ENCODE data around the gene ITPRID2. TPM values are rescaled to one million over a fixed set of nuclear protein-coding genes. Genes with fewer than 3 reads are reported as not detected.
A peak's percentile ranks its signal among the peaks of the same experiment; 100 is the strongest.

The ITPRID2 gene
- 57.4 and 61.2 TPM in 2 replicates for total RNA-seq

DNA sequence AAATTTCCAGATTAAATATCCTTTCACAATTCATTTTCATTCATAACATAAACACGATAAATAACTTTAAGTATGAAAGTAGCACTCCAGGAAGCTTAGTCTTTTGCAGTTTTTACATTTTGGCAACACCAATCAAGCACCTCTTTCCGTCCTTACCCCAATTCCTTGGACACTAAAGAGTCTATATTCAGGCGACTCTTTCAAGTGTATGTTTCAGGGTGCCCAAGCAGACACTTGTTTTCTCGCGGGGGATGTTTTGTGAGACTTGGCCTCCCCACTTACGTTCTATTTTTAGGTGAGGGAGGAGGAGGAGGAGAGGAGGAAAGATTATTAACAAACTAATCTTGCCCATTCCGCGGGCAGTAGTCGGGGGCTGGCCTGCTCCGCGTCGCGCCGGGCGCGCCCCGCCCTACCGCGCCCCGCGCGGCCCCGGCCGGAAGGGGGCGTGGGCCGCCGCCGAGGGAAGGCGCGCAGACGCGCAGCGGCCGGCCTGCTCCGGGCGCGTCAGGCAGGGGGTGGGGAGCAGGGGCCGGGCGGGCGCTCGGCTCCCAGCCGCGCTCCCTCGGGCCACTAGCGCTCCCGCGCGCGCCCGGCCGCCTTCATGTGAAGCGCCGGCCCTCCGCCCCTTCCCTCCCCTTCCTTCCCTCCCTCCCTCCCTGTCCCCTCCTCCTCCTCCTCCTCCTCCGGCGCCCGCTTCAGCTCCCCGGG is at the start of gene ITPRID2:
Gene ITPRID2, plus strand, starts transcription at position 473 of the 708 bp plus-strand sequence. CDS start 337 bp downstream, outside the sequence.
- Mint-ChIP-seq H3K9me3 (no peaks in the 10 kb centered on the region), H3K36me3 (ENCODE audit: low read depth) (peaks cover 26% of the 10 kb centered on the region), H3K4me3 (ENCODE audit: low read depth) (peak within 1 kb of the TSS; percentile 90), H3K27ac (peak within 1 kb of the TSS; percentile 90), H3K27me3 (ENCODE audit: low read depth) (peaks cover 26% of the 10 kb centered on the region), H3K4me1 (ENCODE audit: low read depth) (peaks cover 24% of the 10 kb centered on the region)
- intact Hi-C loops (cut with micrococcal nuclease) = loop anchor here (1.0 to 10.0 kb wide), 3 partner anchors 100 to 911 kb away; partner anchors contain the start of gene UBE2E3
- peak; percentile 71 for DNase-seq (ENCODE audit: low spot score)

- no peak overlapping the region for H3K4me3 Mint-ChIP-seq (ENCODE audit: low read depth)
- intact Hi-C loops (cut with micrococcal nuclease) = no loop called here
- peaks cover 6% of the 10 kb centered on the region for H3K4me1 Mint-ChIP-seq (ENCODE audit: low read depth)
- DNase-seq (ENCODE audit: low spot score) = no peak
- no peaks in the 10 kb centered on the region for H3K36me3 Mint-ChIP-seq (ENCODE audit: low read depth)
- no peaks in the 10 kb centered on the region for H3K9me3 Mint-ChIP-seq
- peaks cover 32% of the 10 kb centered on the region for H3K27me3 Mint-ChIP-seq (ENCODE audit: low read depth)
- H3K27ac Mint-ChIP-seq = no peak overlapping the region
Measured at GRCh38 chr2:181844551-181845290, 46.8 kb upstream of the ITPRID2 start.

DNA sequence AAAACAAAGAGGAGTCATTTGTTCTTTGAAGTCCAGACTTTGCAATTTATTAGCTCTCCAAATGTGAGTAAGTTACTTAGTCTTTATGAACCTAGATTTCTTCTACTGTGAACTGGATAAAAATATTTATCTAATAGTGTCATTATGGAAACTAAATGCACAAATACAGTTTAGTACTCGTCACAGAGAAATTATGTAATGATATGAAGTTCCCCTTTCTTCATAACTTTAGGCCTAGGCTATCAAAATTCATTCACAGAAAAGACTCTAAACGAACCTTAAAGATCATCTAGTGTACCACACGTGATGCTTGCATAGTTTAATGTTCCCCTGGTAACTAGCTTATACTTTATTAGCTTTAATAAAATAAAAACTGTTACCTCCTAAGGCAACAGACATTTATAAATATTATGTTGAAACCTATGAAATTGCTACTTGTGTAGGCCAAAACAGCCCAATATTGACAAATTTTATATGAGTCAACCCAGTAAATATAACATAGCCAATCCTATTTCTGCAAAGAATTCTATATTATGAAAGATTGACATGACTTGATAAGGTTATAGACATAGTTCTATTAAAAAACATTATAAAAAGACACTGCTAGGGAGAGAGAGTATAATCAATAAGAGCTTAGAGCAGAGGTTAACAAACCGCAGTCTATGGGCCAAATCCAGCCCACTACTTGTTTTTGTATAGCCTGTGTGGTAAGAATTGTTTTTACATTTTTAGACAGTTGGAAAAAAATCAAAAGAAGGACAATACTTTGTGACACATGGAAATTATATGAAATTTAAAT is 44.9 kb upstream of the ITPRID2 start:
- Mint-ChIP-seq H3K27me3 (ENCODE audit: low read depth) (peaks cover 23% of the 10 kb centered on the region), H3K4me3 (ENCODE audit: low read depth) (no peak overlapping the region)

GRCh38 chr2:181847198-181847556 is 44.4 kb upstream of the ITPRID2 start:
- Mint-ChIP-seq H3K27ac (no peak overlapping the region), H3K27me3 (ENCODE audit: low read depth) (peaks cover 20% of the 10 kb centered on the region), H3K9me3 (no peaks in the 10 kb centered on the region), H3K4me3 (ENCODE audit: low read depth) (no peak overlapping the region), H3K4me1 (ENCODE audit: low read depth) (peaks cover 9% of the 10 kb centered on the region), H3K36me3 (ENCODE audit: low read depth) (no peaks in the 10 kb centered on the region)
- no peak for DNase-seq (ENCODE audit: low spot score)
- intact Hi-C loops (cut with micrococcal nuclease) = no loop called here

More for the DNA sequence above, 44.9 kb upstream of the ITPRID2 start:
- Mint-ChIP-seq H3K27ac (no peak overlapping the region), H3K9me3 (no peaks in the 10 kb centered on the region), H3K4me1 (ENCODE audit: low read depth) (peaks cover 9% of the 10 kb centered on the region), H3K36me3 (ENCODE audit: low read depth) (no peaks in the 10 kb centered on the region)
- no peak for DNase-seq (ENCODE audit: low spot score)
- intact Hi-C loops (cut with micrococcal nuclease) = no loop called here

- intact Hi-C loops (cut with micrococcal nuclease) = no loop called here
- no peak overlapping the region for H3K27ac Mint-ChIP-seq
Measured at GRCh38 chr2:181847702-181848101, 43.8 kb upstream of the ITPRID2 start.

DNA sequence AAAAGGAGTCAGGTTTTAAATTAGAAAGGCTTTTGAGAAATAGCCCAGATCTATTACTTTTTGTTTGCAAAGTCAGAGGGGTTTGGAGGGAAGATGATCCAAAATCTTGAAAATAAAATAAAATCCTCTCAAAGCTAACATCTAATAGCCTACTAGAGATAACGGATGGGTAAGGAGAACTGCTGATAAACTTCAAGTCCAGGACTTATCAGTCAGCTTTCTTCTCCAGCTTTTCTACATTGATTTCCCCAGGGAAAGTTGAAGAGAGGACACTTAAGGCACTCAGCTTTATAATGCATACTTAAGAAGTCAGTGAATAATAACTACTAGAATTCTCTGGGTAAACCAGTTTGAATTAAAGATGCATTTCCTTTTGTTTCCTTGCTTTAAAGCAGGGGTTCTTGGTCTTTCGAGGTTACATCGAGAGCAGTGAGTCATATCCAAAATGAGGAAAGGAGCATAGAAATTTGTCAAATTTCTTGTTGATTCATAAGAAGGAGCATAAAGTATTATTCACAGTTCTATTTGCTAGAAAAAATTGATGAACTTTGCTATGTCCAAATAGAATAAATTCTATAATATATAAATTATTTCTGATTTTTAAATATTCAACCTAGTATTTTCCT is 43.2 kb upstream of the ITPRID2 start:
- Mint-ChIP-seq H3K4me1 (ENCODE audit: low read depth) (peaks cover 9% of the 10 kb centered on the region), H3K4me3 (ENCODE audit: low read depth) (no peak overlapping the region), H3K27me3 (ENCODE audit: low read depth) (peaks cover 16% of the 10 kb centered on the region), H3K36me3 (ENCODE audit: low read depth) (no peaks in the 10 kb centered on the region), H3K27ac (no peak overlapping the region), H3K9me3 (no peaks in the 10 kb centered on the region)
- DNase-seq (ENCODE audit: low spot score) = no peak
- intact Hi-C loops (cut with micrococcal nuclease) = no loop called here

More at GRCh38 chr2:181847702-181848101, 43.8 kb upstream of the ITPRID2 start:
- Mint-ChIP-seq H3K4me1 (ENCODE audit: low read depth) (peaks cover 9% of the 10 kb centered on the region), H3K27me3 (ENCODE audit: low read depth) (peaks cover 20% of the 10 kb centered on the region), H3K4me3 (ENCODE audit: low read depth) (no peak overlapping the region), H3K9me3 (no peaks in the 10 kb centered on the region), H3K36me3 (ENCODE audit: low read depth) (no peaks in the 10 kb centered on the region)
- no peak for DNase-seq (ENCODE audit: low spot score)

DNA sequence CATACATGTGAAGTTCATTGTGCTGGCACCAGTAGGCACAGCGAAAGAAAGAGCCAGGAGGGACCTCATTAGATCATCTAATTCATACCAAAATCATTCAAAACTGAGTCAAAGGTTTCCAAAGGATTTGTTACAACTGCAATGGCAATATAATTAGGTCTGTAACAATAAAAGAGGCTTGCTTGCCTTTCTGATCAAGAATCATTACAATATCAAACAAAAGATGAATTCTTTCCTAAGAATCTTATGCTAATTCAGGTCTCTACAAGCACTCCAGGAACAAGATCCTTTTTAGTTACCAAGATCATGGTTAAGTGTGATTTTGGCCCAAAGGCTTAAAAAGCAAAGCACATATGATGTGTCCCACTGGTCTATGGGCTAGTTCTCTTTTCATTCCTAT is 41.9 kb upstream of the ITPRID2 start:
- no peak for DNase-seq (ENCODE audit: low spot score)
- Mint-ChIP-seq H3K4me1 (ENCODE audit: low read depth) (peaks cover 9% of the 10 kb centered on the region), H3K4me3 (ENCODE audit: low read depth) (no peak overlapping the region), H3K36me3 (ENCODE audit: low read depth) (no peaks in the 10 kb centered on the region), H3K27ac (no peak overlapping the region), H3K9me3 (no peaks in the 10 kb centered on the region), H3K27me3 (ENCODE audit: low read depth) (peaks cover 17% of the 10 kb centered on the region)
- intact Hi-C loops (cut with micrococcal nuclease) = no loop called here

DNA sequence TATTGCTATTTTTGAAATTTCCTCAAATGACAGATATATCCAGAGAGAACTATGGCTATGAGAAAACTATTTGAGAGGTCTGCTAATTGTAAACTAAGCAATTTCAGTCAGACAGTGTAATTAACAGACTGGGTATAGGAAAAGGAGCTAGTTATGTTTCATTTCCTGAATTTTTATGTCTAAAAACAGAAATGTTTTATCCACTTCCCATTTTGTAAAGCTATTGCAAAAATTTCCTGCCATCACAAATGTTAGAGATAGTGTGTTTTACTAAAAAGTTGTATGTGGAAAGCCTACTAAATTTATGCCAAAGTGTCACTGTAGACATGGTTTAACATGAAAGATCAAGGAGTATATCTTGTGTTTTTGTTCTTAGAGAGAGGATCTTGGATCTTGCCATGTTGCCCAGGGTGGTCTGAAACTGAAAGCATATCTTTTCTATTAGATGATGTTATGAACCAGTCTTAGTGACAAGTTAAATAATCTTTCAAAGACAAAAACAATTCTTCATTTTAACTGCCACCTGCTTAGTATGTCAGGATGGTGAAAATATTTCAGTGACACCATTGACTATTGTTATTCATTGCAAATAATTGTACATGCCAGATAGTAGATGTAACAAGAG is 40.5 kb upstream of the ITPRID2 start:
- DNase-seq (ENCODE audit: low spot score) = no peak
- Mint-ChIP-seq H3K4me1 (ENCODE audit: low read depth) (peaks cover 9% of the 10 kb centered on the region), H3K4me3 (ENCODE audit: low read depth) (no peak overlapping the region), H3K27ac (no peak overlapping the region), H3K9me3 (no peaks in the 10 kb centered on the region), H3K36me3 (ENCODE audit: low read depth) (no peaks in the 10 kb centered on the region), H3K27me3 (ENCODE audit: low read depth) (peaks cover 16% of the 10 kb centered on the region)
- intact Hi-C loops (cut with micrococcal nuclease) = no loop called here

DNA sequence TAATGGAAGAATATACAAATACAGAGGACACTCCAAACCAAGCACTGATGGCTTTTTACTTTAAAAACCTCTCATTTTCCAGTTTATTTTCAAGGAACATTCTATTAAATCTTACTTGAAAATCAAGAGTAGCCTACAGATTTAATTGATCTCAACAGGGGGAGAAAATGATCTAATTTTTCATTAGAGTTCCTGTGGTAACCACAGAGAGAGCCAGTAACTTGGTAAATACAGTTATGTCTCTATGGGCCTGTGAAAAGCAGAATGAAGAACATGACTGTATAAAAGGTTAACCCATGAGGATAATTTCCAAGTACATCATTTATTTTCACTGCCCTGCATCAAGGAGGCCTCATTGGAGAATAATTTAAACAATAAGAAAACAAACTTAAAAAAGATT is 39.8 kb upstream of the ITPRID2 start:
- no peak for DNase-seq (ENCODE audit: low spot score)
- Mint-ChIP-seq H3K27me3 (ENCODE audit: low read depth) (peaks cover 18% of the 10 kb centered on the region), H3K9me3 (no peaks in the 10 kb centered on the region), H3K36me3 (ENCODE audit: low read depth) (no peaks in the 10 kb centered on the region), H3K4me1 (ENCODE audit: low read depth) (peaks cover 9% of the 10 kb centered on the region), H3K27ac (no peak overlapping the region), H3K4me3 (ENCODE audit: low read depth) (no peak overlapping the region)
- intact Hi-C loops (cut with micrococcal nuclease) = no loop called here

GRCh38 chr2:181853696-181854095 is 37.8 kb upstream of the ITPRID2 start:
- no peaks in the 10 kb centered on the region for H3K36me3 Mint-ChIP-seq (ENCODE audit: low read depth)
- H3K27ac Mint-ChIP-seq = no peak overlapping the region
- peaks cover 4% of the 10 kb centered on the region for H3K4me1 Mint-ChIP-seq (ENCODE audit: low read depth)
- no peaks in the 10 kb centered on the region for H3K9me3 Mint-ChIP-seq
- no peak for DNase-seq (ENCODE audit: low spot score)
- intact Hi-C loops (cut with micrococcal nuclease) = no loop called here
- H3K27me3 Mint-ChIP-seq (ENCODE audit: low read depth) = peaks cover 22% of the 10 kb centered on the region
- H3K4me3 Mint-ChIP-seq (ENCODE audit: low read depth) = no peak overlapping the region

GRCh38 chr2:181857483-181857882 is 34.0 kb upstream of the ITPRID2 start:
- H3K4me1 Mint-ChIP-seq (ENCODE audit: low read depth) = no peaks in the 10 kb centered on the region
- no peak for DNase-seq (ENCODE audit: low spot score)
- intact Hi-C loops (cut with micrococcal nuclease) = no loop called here
- no peak overlapping the region for H3K4me3 Mint-ChIP-seq (ENCODE audit: low read depth)
- peaks cover 28% of the 10 kb centered on the region for H3K27me3 Mint-ChIP-seq (ENCODE audit: low read depth)
- H3K36me3 Mint-ChIP-seq (ENCODE audit: low read depth) = no peaks in the 10 kb centered on the region
- H3K27ac Mint-ChIP-seq = no peak overlapping the region
- no peaks in the 10 kb centered on the region for H3K9me3 Mint-ChIP-seq

- intact Hi-C loops (cut with micrococcal nuclease) = no loop called here
- H3K4me3 Mint-ChIP-seq (ENCODE audit: low read depth) = no peak overlapping the region
- no peak for DNase-seq (ENCODE audit: low spot score)
- H3K9me3 Mint-ChIP-seq = no peaks in the 10 kb centered on the region
- no peak overlapping the region for H3K27ac Mint-ChIP-seq
- H3K36me3 Mint-ChIP-seq (ENCODE audit: low read depth) = no peaks in the 10 kb centered on the region
- H3K4me1 Mint-ChIP-seq (ENCODE audit: low read depth) = no peaks in the 10 kb centered on the region
- peaks cover 23% of the 10 kb centered on the region for H3K27me3 Mint-ChIP-seq (ENCODE audit: low read depth)
Measured at GRCh38 chr2:181858600-181858999, 32.9 kb upstream of the ITPRID2 start.

All from activated T-helper 2 cell treated with anti-CD3 and anti-CD28 coated beads, Interferon-gamma antibody, Interleukin-2, Interleukin-4, amounts not matched to agents 10 μg/mL and 5 μg/mL and 100 μg/mL, durations not matched to agents 14 hours and 24 hours and 36 hours (primary cell).